K562 (cell line): ENCODE data around the gene NEK5.

Source experiments
- EP300 ChIP-seq: IDR thresholded peaks from 2 replicates; pipeline ENCODE4 v1.6.1; 2012; ENCODE audit warnings: low read length, improper control_type of control experiment
- EZH2 ChIP-seq: IDR thresholded peaks from 2 replicates; pipeline ENCODE4 v1.6.1; 2012; ENCODE audit warnings: low read depth, mild to moderate bottlenecking, inconsistent platforms, low read length, borderline replicate concordance
- FOXA1 ChIP-seq: fragments of 450-650 bp; IDR thresholded peaks from 2 replicates; pipeline ENCODE4 v1.6.1; 2016; ENCODE audit warnings: mild to moderate bottlenecking, borderline replicate concordance
- MTA3 ChIP-seq: fragments of 450-650 bp; formaldehyde crosslinking; IDR thresholded peaks from 2 replicates; pipeline ENCODE4 v1.6.1; 2017; ENCODE audit warnings: mild to moderate bottlenecking, borderline replicate concordance
- MYC ChIP-seq, 2 experiments: fragments of 250-450 bp in 1 of 2; sonication (Bioruptor Pico) in 1 of 2; IDR thresholded peaks; 2 replicates each; pipeline versions ENCODE4 v1.5.1 to v1.6.1; 2012 to 2021; ENCODE audit warnings: low read depth in 2 of 2, borderline replicate concordance in 1 of 2, improper control_type of control experiment in 1 of 2, low read length in 1 of 2, mild to moderate bottlenecking in 1 of 2, moderate library complexity in 1 of 2
- NR1H2 ChIP-seq: sonication (generic); formaldehyde crosslinking; IDR thresholded peaks from 2 replicates; pipeline ENCODE4 v1.4.0; 2020; ENCODE audit warnings: mild to moderate bottlenecking, missing genetic modification reagents
- PTBP1 ChIP-seq: fragments of 200-400 bp; formaldehyde crosslinking; IDR thresholded peaks from 2 replicates; pipeline ENCODE4 v1.6.1; 2017; ENCODE audit warnings: low read depth, low read length
- TAF1 ChIP-seq: IDR thresholded peaks from 2 replicates; pipeline ENCODE4 v1.6.1; 2011; ENCODE audit warnings: mild to moderate bottlenecking, low read length, moderate library complexity; ENCODE audit not compliant: insufficient read depth, control insufficient read depth, severe bottlenecking; ENCODE audit errors: extremely low read depth
- U2AF2 ChIP-seq: fragments of 200-400 bp; formaldehyde crosslinking; optimal IDR thresholded peaks from 2 replicates; pipeline ENCODE3; 2017; ENCODE audit warnings: low read depth, mild to moderate bottlenecking, low read length
- ZNF384 ChIP-seq: IDR thresholded peaks from 2 replicates; pipeline ENCODE4 v1.6.1; 2012; ENCODE audit warnings: low read depth, low read length, improper control_type of control experiment
- ZNF512 ChIP-seq: IDR thresholded peaks from 2 replicates; pipeline ENCODE4 v1.6.1; 2016; ENCODE audit warnings: missing genetic modification characterization, missing compliant biosample characterization
- ZNF76 ChIP-seq: fragments of 250-450 bp; sonication (Bioruptor Pico); IDR thresholded peaks from 2 replicates; pipeline ENCODE4 v1.4.0; 2020; ENCODE audit warnings: mild to moderate bottlenecking, moderate library complexity, borderline replicate concordance
- ZNF830 ChIP-seq: fragments of 250-450 bp; sonication (Bioruptor Pico); IDR thresholded peaks from 2 replicates; pipeline ENCODE4 v1.5.0; 2021; ENCODE audit warnings: mild to moderate bottlenecking
- TF ChIP-seq, protein P1 (sequence below), 3 experiments: IDR thresholded peaks in 2 of 3; conservative IDR thresholded peaks in 1 of 3; 2 replicates each; pipeline ENCODE4 v1.5.1; 2011 to 2012; ENCODE audit warnings: low read length in 3 of 3, mild to moderate bottlenecking in 3 of 3, control low read depth in 2 of 3, improper control_type of control experiment in 1 of 3, inconsistent platforms in 1 of 3, low read depth in 1 of 3, mixed read lengths in 1 of 3, moderate library complexity in 1 of 3; ENCODE audit not compliant: insufficient read depth in 2 of 3

DNA sequence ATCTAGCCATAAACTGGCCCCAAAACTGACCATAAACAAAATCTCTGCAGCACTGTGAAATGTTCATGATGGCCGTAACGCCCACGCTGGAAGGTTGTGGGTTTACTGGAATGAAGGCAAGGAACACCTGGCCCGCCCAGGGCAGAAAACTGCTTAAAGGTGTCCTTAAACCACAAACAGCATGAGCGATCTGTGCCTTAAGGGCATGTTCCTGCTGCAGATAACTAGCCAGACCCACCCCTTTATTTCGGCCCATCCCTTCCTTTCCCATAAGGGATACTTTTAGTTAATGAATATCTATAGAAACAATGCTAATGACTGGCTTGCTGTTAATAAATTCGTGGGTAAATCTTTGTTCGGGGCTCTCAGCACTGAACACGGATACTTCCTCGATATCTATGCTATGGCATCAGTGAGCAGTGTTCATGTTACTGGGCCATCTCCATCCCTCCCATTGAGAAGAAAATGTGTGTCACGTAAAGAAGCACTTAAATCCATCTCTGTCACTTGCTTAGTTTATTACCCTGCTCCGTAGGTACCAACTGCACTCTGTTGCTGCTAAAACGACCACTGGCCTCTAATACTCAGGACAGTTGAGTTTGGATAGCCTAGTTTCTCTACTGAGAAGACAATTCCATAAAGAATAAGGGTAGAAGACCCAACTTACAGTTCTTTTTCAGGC lies 122.9 kb downstream of the NEK5 start:
- TF ChIP-seq ZNF512 = no peak
- no peak for TF ChIP-seq EP300
- TF ChIP-seq, protein P1, sequence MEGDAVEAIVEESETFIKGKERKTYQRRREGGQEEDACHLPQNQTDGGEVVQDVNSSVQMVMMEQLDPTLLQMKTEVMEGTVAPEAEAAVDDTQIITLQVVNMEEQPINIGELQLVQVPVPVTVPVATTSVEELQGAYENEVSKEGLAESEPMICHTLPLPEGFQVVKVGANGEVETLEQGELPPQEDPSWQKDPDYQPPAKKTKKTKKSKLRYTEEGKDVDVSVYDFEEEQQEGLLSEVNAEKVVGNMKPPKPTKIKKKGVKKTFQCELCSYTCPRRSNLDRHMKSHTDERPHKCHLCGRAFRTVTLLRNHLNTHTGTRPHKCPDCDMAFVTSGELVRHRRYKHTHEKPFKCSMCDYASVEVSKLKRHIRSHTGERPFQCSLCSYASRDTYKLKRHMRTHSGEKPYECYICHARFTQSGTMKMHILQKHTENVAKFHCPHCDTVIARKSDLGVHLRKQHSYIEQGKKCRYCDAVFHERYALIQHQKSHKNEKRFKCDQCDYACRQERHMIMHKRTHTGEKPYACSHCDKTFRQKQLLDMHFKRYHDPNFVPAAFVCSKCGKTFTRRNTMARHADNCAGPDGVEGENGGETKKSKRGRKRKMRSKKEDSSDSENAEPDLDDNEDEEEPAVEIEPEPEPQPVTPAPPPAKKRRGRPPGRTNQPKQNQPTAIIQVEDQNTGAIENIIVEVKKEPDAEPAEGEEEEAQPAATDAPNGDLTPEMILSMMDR (IDR thresholded peaks at IDR 0.05 in 2 of 3, conservative IDR thresholded peaks at IDR 0.05 in 1 of 3; ENCODE audit: insufficient read depth in 2 of 3, low read depth in 1 of 3, low read length in 3 of 3) = no peak
- TF ChIP-seq ZNF76 (CRISPR knock-in tag) = no peak
- no peak for TF ChIP-seq NR1H2
- TF ChIP-seq FOXA1 = no peak
- no peak for TF ChIP-seq ZNF830
- TF ChIP-seq MTA3 = no peak
- no peak for TF ChIP-seq PTBP1
- TF ChIP-seq U2AF2 = no peak
- TF ChIP-seq EZH2 = no peak
- no peak for TF ChIP-seq MYC (IDR thresholded peaks at IDR 0.05; ENCODE audit: low read depth, low read length)
- no peak for TF ChIP-seq MYC (CRISPR knock-in tag; IDR thresholded peaks at IDR 0.05; ENCODE audit: borderline replicate concordance, low read depth)
- no peak for TF ChIP-seq TAF1
- no peak for TF ChIP-seq ZNF384
